GM12892 (cell line): ENCODE results near the gene KERA.

Source experiments
- POLR2A ChIP-seq: IDR thresholded peaks from 2 replicates; pipeline ENCODE4 v1.6.1; 2011; ENCODE audit warnings: low read depth, low read length, control low read depth
- POLR2AphosphoS5 ChIP-seq: IDR thresholded peaks from 2 replicates; pipeline ENCODE4 v1.6.1; 2011; ENCODE audit warnings: low read depth, low read length, control low read depth
- TAF1 ChIP-seq: IDR thresholded peaks from 2 replicates; pipeline ENCODE4 v1.6.1; 2011; ENCODE audit warnings: low read depth, mild to moderate bottlenecking, control low read depth, low read length, borderline replicate concordance

GRCh38 chr12:91104812-91105466 lies 47.1 kb upstream of the KERA start:
- TF ChIP-seq POLR2A = no peak
- TF ChIP-seq TAF1 = no peak
- TF ChIP-seq POLR2AphosphoS5 = no peak
